Keratinocyte (primary cell): ENCODE measurements around the gene CHI3L2. TPM values are rescaled to one million over a fixed set of nuclear protein-coding genes. Genes with fewer than 3 reads are reported as not detected.
A peak's percentile ranks its signal among the peaks of the same experiment; 100 is the strongest.

Experiments
- DNase-seq: peaks from one replicate; pipeline ENCODE4 v3.0.0-alpha.2; 2011; ENCODE audit warnings: low read depth, missing footprints, low spot score
- FAIRE-seq: peaks from 2 replicates; lab custom pipeline; 2011; peaks lifted over from hg19 to GRCh38; lab: Jason Lieb, UNC
- H2AFZ ChIP-seq: 2 replicates; pipeline ENCODE4 v1.6.0; 2012; ENCODE audit warnings: low read length, control low read depth, inconsistent platforms; ENCODE audit not compliant: control insufficient read depth
- H3K27ac ChIP-seq: 2 replicates; pipeline ENCODE4 v1.5.1; 2011; ENCODE audit warnings: low read length; ENCODE audit not compliant: control insufficient read depth, insufficient read depth
- H3K27me3 ChIP-seq: 3 replicates; pipeline ENCODE4 v1.6.0; 2011; ENCODE audit warnings: low read length; ENCODE audit not compliant: control insufficient read depth, insufficient read depth; ENCODE audit errors: extremely low read depth
- H3K36me3 ChIP-seq, 2 experiments: 2 replicates in 1 of 2; 3 replicates in 1 of 2; pipeline ENCODE4 v1.5.1; 2011; ENCODE audit warnings: low read length in 2 of 2, mild to moderate bottlenecking in 1 of 2; ENCODE audit not compliant: control insufficient read depth in 2 of 2, insufficient read depth in 2 of 2; ENCODE audit errors: extremely low read depth in 1 of 2
- H3K4me1 ChIP-seq: 3 replicates; pipeline ENCODE4 v1.5.1; 2011; ENCODE audit warnings: low read length; ENCODE audit not compliant: control insufficient read depth, insufficient read depth; ENCODE audit errors: extremely low read depth
- H3K4me2 ChIP-seq: 3 replicates; pipeline ENCODE4 v1.6.0; 2011; ENCODE audit warnings: low read depth, low read length; ENCODE audit not compliant: control insufficient read depth, insufficient read depth; ENCODE audit errors: extremely low read depth
- H3K4me3 ChIP-seq, 3 experiments: fragments of 200-600 bp in 1 of 3; sonication (generic) in 1 of 3; 2 replicates in 2 of 3; 3 replicates in 1 of 3; pipeline ENCODE4 v1.5.1; 2011 to 2016; ENCODE audit warnings: low read length in 3 of 3, mild to moderate bottlenecking in 3 of 3, control low read depth in 2 of 3, inconsistent platforms in 1 of 3, low read depth in 1 of 3, mixed read lengths in 1 of 3, mixed run types in 1 of 3, moderate library complexity in 1 of 3; ENCODE audit not compliant: control insufficient read depth in 2 of 3, insufficient read depth in 2 of 3; ENCODE audit errors: extremely low read depth in 1 of 3
- H3K79me2 ChIP-seq: 2 replicates; pipeline ENCODE4 v1.6.0; 2012; ENCODE audit warnings: low read length; ENCODE audit not compliant: control insufficient read depth, insufficient read depth
- H3K9ac ChIP-seq: 3 replicates; pipeline ENCODE4 v1.6.0; 2011; ENCODE audit warnings: low read length; ENCODE audit not compliant: control insufficient read depth, insufficient read depth; ENCODE audit errors: extremely low read depth
- H3K9me1 ChIP-seq: 3 replicates; pipeline ENCODE4 v1.6.0; 2011; ENCODE audit warnings: low read length; ENCODE audit not compliant: control insufficient read depth, insufficient read depth; ENCODE audit errors: extremely low read depth
- H3K9me3 ChIP-seq: 2 replicates; pipeline ENCODE4 v1.5.1; 2012; ENCODE audit warnings: low read depth, low read length; ENCODE audit not compliant: control insufficient read depth
- H4K20me1 ChIP-seq: 3 replicates; pipeline ENCODE4 v1.6.0; 2011; ENCODE audit warnings: low read length; ENCODE audit not compliant: control insufficient read depth, insufficient read depth; ENCODE audit errors: extremely low read depth
- EZH2 ChIP-seq: IDR thresholded peaks from one replicate; pipeline ENCODE4 v1.6.1; 2012; ENCODE audit warnings: inconsistent platforms, mild to moderate bottlenecking, low read length, moderate library complexity
- dilution Hi-C: fragments of 300-500 bp; cut with MboI; formaldehyde crosslinking; loops from one replicate; pipeline ENCODE4 v1.7.0; 2020; ENCODE audit warnings: low sequenced_read_pairs; ENCODE audit not compliant: extremely low pct_ligation_motif_present
- polyA plus RNA-seq, 5 experiments: library from polyadenylated mRNA; depleted of rRNA in 3 of 5; stranded (reverse) in 3 of 5; stranded (forward) in 1 of 5; unstranded in 1 of 5; fragments of >200 nt; gene quantifications; 1 replicate in 1 of 5; 2 replicates in 3 of 5; 3 replicates in 1 of 5; pipeline versions ENCODE4 v1.2.1 to v1.2.3, GENCODE V29; 2011 to 2012; ENCODE audit warnings: missing spikeins in 2 of 5, low read depth in 1 of 5, low replicate concordance in 1 of 5
- TF ChIP-seq, protein P1 (sequence below), 3 experiments: IDR thresholded peaks in 1 of 3; conservative IDR thresholded peaks in 1 of 3; optimal IDR thresholded peaks in 1 of 3; 2 replicates in 2 of 3; 3 replicates in 1 of 3; pipeline versions ENCODE3 to v1.5.1; 2011; ENCODE audit warnings: low read length in 3 of 3, mild to moderate bottlenecking in 3 of 3, moderate library complexity in 2 of 3, control low read depth in 1 of 3, inconsistent platforms in 1 of 3; ENCODE audit not compliant: insufficient read depth in 2 of 3; ENCODE audit errors: extremely low read depth in 1 of 3

CHI3L2 gene
- polyA plus RNA-seq, 1 donor (not counting 4 experiments of a cell fraction or from before 2014, with no cell fraction given): 2.5 TPM

DNA sequence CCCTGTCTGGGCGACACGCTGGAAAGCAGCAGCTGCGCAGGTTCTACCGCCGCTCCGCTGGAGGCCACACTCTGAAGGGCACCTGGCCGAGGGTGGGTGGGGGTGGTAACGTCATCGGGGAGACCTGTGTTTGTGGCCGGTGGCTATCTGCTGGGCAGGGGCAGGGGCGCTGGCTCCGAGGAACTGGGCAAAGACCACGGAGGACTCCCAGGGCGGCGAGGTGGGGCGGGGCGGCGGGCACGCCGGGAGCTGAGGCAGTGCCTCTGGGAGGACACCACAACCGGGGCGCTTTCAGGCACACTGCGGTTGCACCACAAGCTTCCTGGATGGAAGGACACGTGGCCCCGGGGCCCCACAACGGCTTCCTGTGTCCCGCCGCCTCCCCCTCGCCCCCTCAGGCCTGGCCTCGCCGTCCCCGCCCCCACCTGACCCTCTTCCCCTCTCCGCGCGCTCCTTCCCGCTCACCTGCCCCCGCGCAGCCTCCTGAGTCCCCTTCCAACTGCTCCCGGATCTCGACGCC lies 23.8 kb upstream of the CHI3L2 start:
- H3K9me3 ChIP-seq: no peaks in the 10 kb centered on the region
- H3K9ac ChIP-seq: peak overlapping the region; percentile 47
- dilution Hi-C loops: no loop called here
- no peak for DNase-seq
- FAIRE-seq: no peak
- peak overlapping the region; percentile 79 for H3K4me2 ChIP-seq
- no peaks in the 10 kb centered on the region for H3K27me3 ChIP-seq
- no peaks in the 10 kb centered on the region for H3K36me3 ChIP-seq
- H4K20me1 ChIP-seq: no peaks in the 10 kb centered on the region
- H2AFZ ChIP-seq: peak overlapping the region; percentile 59
- peak overlapping the region; percentile 2 for H3K27ac ChIP-seq
- H3K9me1 ChIP-seq: no peaks in the 10 kb centered on the region
- peaks cover 29% of the 10 kb centered on the region for H3K4me1 ChIP-seq
- H3K79me2 ChIP-seq: no peaks in the 10 kb centered on the region
- H3K4me3 ChIP-seq: peak overlapping the region; percentile 37 to 50 (median 42)
- no peak for TF ChIP-seq EZH2
- TF ChIP-seq, protein P1, sequence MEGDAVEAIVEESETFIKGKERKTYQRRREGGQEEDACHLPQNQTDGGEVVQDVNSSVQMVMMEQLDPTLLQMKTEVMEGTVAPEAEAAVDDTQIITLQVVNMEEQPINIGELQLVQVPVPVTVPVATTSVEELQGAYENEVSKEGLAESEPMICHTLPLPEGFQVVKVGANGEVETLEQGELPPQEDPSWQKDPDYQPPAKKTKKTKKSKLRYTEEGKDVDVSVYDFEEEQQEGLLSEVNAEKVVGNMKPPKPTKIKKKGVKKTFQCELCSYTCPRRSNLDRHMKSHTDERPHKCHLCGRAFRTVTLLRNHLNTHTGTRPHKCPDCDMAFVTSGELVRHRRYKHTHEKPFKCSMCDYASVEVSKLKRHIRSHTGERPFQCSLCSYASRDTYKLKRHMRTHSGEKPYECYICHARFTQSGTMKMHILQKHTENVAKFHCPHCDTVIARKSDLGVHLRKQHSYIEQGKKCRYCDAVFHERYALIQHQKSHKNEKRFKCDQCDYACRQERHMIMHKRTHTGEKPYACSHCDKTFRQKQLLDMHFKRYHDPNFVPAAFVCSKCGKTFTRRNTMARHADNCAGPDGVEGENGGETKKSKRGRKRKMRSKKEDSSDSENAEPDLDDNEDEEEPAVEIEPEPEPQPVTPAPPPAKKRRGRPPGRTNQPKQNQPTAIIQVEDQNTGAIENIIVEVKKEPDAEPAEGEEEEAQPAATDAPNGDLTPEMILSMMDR (optimal IDR thresholded peaks at IDR 0.05 in 1 of 3, IDR thresholded peaks at IDR 0.05 in 1 of 3, conservative IDR thresholded peaks at IDR 0.05 in 1 of 3; ENCODE audit: extremely low read depth in 1 of 3, insufficient read depth in 2 of 3, low read length in 3 of 3): peak in 1 of 3 experiments; percentile 3

DNA sequence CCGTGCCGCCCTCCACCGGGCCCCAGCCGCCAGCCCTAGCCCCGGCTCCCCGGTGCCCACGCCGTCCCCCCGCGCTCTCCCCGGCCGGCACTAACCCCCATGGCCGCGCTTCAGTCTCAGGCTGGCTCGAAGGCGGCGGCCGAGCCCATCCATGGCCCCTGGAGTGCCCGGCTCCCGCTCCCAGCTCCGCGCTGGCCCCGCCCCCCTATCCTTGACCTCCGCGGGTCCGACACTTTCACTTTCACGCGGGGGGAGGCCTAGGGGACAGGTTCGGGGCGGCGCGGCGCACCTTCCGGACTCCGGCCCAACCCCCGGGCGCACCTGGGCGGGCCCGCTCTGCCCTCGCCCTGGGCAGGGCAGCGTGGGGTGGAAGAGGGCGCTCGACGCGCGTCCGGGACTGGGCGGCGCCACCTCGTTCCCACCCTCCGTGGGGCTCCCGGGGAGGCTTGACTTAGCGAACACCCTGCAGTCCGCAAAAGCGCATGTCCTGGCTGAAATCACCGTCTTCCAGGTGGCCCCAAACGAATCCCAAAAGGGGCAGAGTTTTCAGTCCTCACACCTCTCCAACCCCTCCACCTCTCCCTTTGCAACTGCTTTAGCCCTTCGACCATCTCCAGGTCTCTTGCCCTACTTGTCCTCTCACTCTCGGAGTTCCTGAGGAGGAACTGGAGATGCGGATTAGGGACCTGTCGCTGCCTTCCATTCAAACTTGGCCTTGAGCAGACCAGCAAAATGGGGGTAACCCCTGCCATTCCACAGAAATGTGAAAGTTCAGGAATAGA lies 23.1 kb upstream of the CHI3L2 start:
- Histone ChIP-seq H3K27ac (no peak overlapping the region), H4K20me1 (no peaks in the 10 kb centered on the region), H3K4me2 (peak overlapping the region; percentile 43), H3K4me3 (peak overlapping the region; percentile 37 to 42 (median 40)), H3K9me1 (no peaks in the 10 kb centered on the region), H3K4me1 (peaks cover 35% of the 10 kb centered on the region), H2AFZ (peak overlapping the region; percentile 37), H3K27me3 (no peaks in the 10 kb centered on the region), H3K36me3 (no peaks in the 10 kb centered on the region), H3K9me3 (no peaks in the 10 kb centered on the region), H3K79me2 (no peaks in the 10 kb centered on the region), H3K9ac (peak overlapping the region; percentile 47)
- DNase-seq (no peak), FAIRE-seq (no peak)
- dilution Hi-C loops: no loop called here
- TF ChIP-seq EZH2: no peak
- TF ChIP-seq, protein P1 (optimal IDR thresholded peaks at IDR 0.05 in 1 of 3, IDR thresholded peaks at IDR 0.05 in 1 of 3, conservative IDR thresholded peaks at IDR 0.05 in 1 of 3; ENCODE audit: extremely low read depth in 1 of 3, insufficient read depth in 2 of 3, low read length in 3 of 3): peak in 1 of 3 experiments; percentile 35
